Neuronal stem cell (in vitro differentiated cells): ENCODE results near the gene PPP1R3E.
A peak's percentile ranks its signal among the peaks of the same experiment; 100 is the strongest.

Source experiments
- DNase-seq: peaks from one replicate; pipeline ENCODE4 v3.0.0-alpha.2; 2013; ENCODE audit warnings: low spot score
- H2AFZ ChIP-seq: one replicate; pipeline ENCODE4 v1.6.1; 2013; ENCODE audit warnings: mild to moderate bottlenecking, low read length, inconsistent platforms
- H2AK5ac ChIP-seq: 2 replicates; pipeline ENCODE4 v1.6.1; 2013; ENCODE audit warnings: low read depth, mild to moderate bottlenecking, inconsistent platforms, low read length, moderate library complexity, mixed read lengths
- H2BK120ac ChIP-seq: 2 replicates; pipeline ENCODE4 v1.6.1; 2013; ENCODE audit warnings: low read depth, mild to moderate bottlenecking, inconsistent platforms, low read length, moderate library complexity, mixed read lengths
- H2BK12ac ChIP-seq: one replicate; pipeline ENCODE4 v1.6.1; 2013; ENCODE audit warnings: low read length, inconsistent platforms
- H2BK15ac ChIP-seq: 2 replicates; pipeline ENCODE4 v1.6.1; 2013; ENCODE audit warnings: mild to moderate bottlenecking, low read length, inconsistent platforms, mixed read lengths
- H2BK5ac ChIP-seq: one replicate; pipeline ENCODE4 v1.6.1; 2013; ENCODE audit warnings: inconsistent platforms, mild to moderate bottlenecking, low read length, moderate library complexity
- H3K14ac ChIP-seq: one replicate; pipeline ENCODE4 v1.6.1; 2013; ENCODE audit warnings: low read length, inconsistent platforms
- H3K18ac ChIP-seq: 2 replicates; pipeline ENCODE4 v1.6.1; 2013; ENCODE audit warnings: low read length, inconsistent platforms
- H3K23ac ChIP-seq: 2 replicates; pipeline ENCODE4 v1.6.1; 2013; ENCODE audit warnings: low read depth, mild to moderate bottlenecking, mixed read lengths, low read length, inconsistent platforms; ENCODE audit not compliant: poor library complexity
- H3K27ac ChIP-seq: replicated peaks from 3 replicates; pipeline ENCODE4 v1.5.1; 2013; ENCODE audit warnings: low read length, inconsistent platforms
- H3K27me3 ChIP-seq, 3 experiments: 2 replicates each; pipeline ENCODE4 v1.6.1; 2013; ENCODE audit warnings: low read length in 3 of 3, mild to moderate bottlenecking in 2 of 3, inconsistent platforms in 1 of 3, low read depth in 1 of 3, mixed read lengths in 1 of 3, moderate library complexity in 1 of 3; ENCODE audit not compliant: control insufficient read depth in 3 of 3, insufficient read depth in 3 of 3
- H3K36me3 ChIP-seq, 2 donors: replicated peaks in 1 of 2; 2 replicates each; pipeline ENCODE4 v1.6.1; 2013; ENCODE audit warnings: low read length in 2 of 2; ENCODE audit not compliant: control insufficient read depth in 2 of 2, insufficient read depth in 2 of 2
- H3K4ac ChIP-seq: 2 replicates; pipeline ENCODE4 v1.6.1; 2013; ENCODE audit warnings: inconsistent platforms, mild to moderate bottlenecking, low read length, moderate library complexity
- H3K4me1 ChIP-seq, 2 donors: 1 replicate in 1 of 2; 2 replicates in 1 of 2; pipeline ENCODE4 v1.6.1; 2013; ENCODE audit warnings: low read length in 2 of 2, low read depth in 1 of 2; ENCODE audit not compliant: control insufficient read depth in 2 of 2, insufficient read depth in 1 of 2
- H3K4me2 ChIP-seq: one replicate; pipeline ENCODE4 v1.6.1; 2013; ENCODE audit warnings: mild to moderate bottlenecking, low read length, inconsistent platforms; ENCODE audit not compliant: insufficient read depth, poor library complexity, severe bottlenecking
- H3K4me3 ChIP-seq, 2 donors: 2 replicates each; pipeline ENCODE4 v1.5.1; 2013; ENCODE audit warnings: low read length in 2 of 2, mild to moderate bottlenecking in 2 of 2, inconsistent platforms in 1 of 2, moderate library complexity in 1 of 2
- H3K79me1 ChIP-seq: one replicate; pipeline ENCODE4 v1.6.1; 2013; ENCODE audit warnings: low read depth, mild to moderate bottlenecking, inconsistent platforms, low read length, moderate library complexity
- H3K9ac ChIP-seq: one replicate; pipeline ENCODE4 v1.6.1; 2013; ENCODE audit warnings: mild to moderate bottlenecking, low read depth, low read length, inconsistent platforms; ENCODE audit not compliant: poor library complexity
- H3K9me3 ChIP-seq, 2 donors: replicated peaks in 1 of 2; 2 replicates each; pipeline versions ENCODE3 to v1.6.1; 2013; ENCODE audit warnings: low read length in 2 of 2, mild to moderate bottlenecking in 2 of 2, inconsistent platforms in 1 of 2, low read depth in 1 of 2, mixed read lengths in 1 of 2, moderate library complexity in 1 of 2; ENCODE audit not compliant: control insufficient read depth in 2 of 2, insufficient read depth in 1 of 2
- H4K8ac ChIP-seq: one replicate; pipeline ENCODE4 v1.6.1; 2013; ENCODE audit warnings: low read depth, mild to moderate bottlenecking, inconsistent platforms, low read length, moderate library complexity
- H4K91ac ChIP-seq: one replicate; pipeline ENCODE4 v1.6.1; 2013; ENCODE audit warnings: low read length, low read depth, mild to moderate bottlenecking, inconsistent platforms; ENCODE audit not compliant: poor library complexity
- WGBS, 2 donors: extraction: QIAGEN DNeasy Blood & Tissue Kit; methylation state at CpG; one replicate each; pipeline ENCODE4 v1.1.7; 2013; ENCODE audit warnings: missing lambda C conversion rate in 2 of 2, mixed read lengths in 1 of 2; ENCODE audit not compliant: insufficient read length in 2 of 2, insufficient replicate concordance in 1 of 2; ENCODE audit errors: extremely low coverage in 2 of 2; 5-methylcytosine and 5-hydroxymethylcytosine counted together

Gene PPP1R3E

GRCh38 chr14:23307146-23307530 is 4.5 kb upstream of the PPP1R3E start:
- Histone ChIP-seq H2AK5ac (no peak overlapping the region), H2BK5ac (peak overlapping the region; percentile 63)

DNA sequence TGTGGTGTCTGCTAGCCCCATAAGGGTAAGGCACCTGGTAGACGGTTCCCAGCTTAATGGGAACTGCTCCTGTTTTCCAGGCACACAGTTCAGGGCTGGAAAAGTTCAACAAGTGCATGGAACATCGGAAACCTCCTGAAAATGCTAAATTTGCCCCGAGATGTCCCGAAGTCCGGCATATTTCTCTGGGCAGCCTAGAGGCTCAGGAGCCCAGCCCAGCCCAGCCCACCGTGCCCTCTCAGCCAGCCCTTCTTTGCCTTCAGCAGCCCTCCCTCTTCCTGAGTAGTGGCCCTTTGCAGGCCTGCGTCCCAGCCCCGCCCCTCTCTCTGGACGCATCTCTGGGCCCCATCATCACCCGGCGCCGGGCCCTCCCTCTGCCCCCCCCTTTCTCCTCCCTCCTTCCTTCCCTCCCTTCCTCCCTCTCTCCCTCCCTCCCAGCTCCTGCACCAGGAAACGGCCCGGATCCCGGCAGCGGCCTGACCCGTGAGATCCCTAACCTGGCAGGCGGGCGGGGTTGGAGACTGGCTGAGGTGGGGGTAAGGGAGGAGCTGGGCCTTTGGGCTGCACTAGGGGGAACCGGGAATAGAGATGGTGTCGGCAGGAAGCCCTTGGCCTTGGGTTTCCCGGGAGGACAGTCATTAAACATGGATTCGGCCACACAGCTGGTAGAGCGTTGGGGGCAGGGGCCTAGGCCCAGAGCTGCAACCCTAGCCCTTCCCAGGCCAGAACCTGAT is 3.9 kb upstream of the PPP1R3E start, which contains the start of gene BCL2L2:
TSS of gene BCL2L2 (plus strand) at position 422 of the 734 bp plus-strand sequence. CDS start 935 bp downstream, outside the sequence.
- Histone ChIP-seq H4K91ac (no peak within 1 kb of the TSS), H2BK15ac (no peak within 1 kb of the TSS), H3K79me1 (peaks cover 7% of the 10 kb centered on the region), H3K4me1 (peaks cover 5 to 7% of the 10 kb centered on the region in 2 donors), H3K23ac (peak within 1 kb of the TSS; percentile 5), H3K14ac (no peak within 1 kb of the TSS), H3K4ac (no peak within 1 kb of the TSS), H3K4me3 (peak within 1 kb of the TSS; percentile 82 to 89), H3K9me3 (peaks cover 0 to 2% of the 10 kb centered on the region in 2 donors), H2AK5ac (peak within 1 kb of the TSS; percentile 20), H2BK120ac (no peak within 1 kb of the TSS), H2BK5ac (peak within 1 kb of the TSS; percentile 63), H4K8ac (no peak within 1 kb of the TSS), H2BK12ac (no peak within 1 kb of the TSS), H3K36me3 (peaks cover 21 to 45% of the 10 kb centered on the region in 2 donors), H2AFZ (peak within 1 kb of the TSS; percentile 82), H3K18ac (peak within 1 kb of the TSS; percentile 33), H3K4me2 (peak within 1 kb of the TSS; percentile 69), H3K27ac (peak within 1 kb of the TSS; percentile 86), H3K27me3 (no peaks in the 10 kb centered on the region), H3K9ac (peak within 1 kb of the TSS; percentile 78)
- no CpG with 5 or more reads among the region's 24 CpGs for WGBS, 2 donors
- DNase-seq: peak; percentile 86

More at GRCh38 chr14:23307146-23307530, 4.5 kb upstream of the PPP1R3E start:
- no peak for DNase-seq
- no peak overlapping the region for H2BK12ac ChIP-seq
- no CpG with 5 or more reads among the region's 5 CpGs for WGBS, 2 donors
- H3K27ac ChIP-seq: peak overlapping the region; percentile 74
- H3K4me3 ChIP-seq: peak overlapping the region; percentile 82 to 89
- H3K4me2 ChIP-seq: peak overlapping the region; percentile 69
- H3K4ac ChIP-seq: no peak overlapping the region
- H2BK120ac ChIP-seq: no peak overlapping the region
- peaks cover 7% of the 10 kb centered on the region for H3K79me1 ChIP-seq
- H3K27me3 ChIP-seq: no peaks in the 10 kb centered on the region
- no peak overlapping the region for H4K8ac ChIP-seq
- H2AFZ ChIP-seq: peak overlapping the region; percentile 82
- H3K9ac ChIP-seq: peak overlapping the region; percentile 78
- no peak overlapping the region for H3K23ac ChIP-seq
- no peak overlapping the region for H4K91ac ChIP-seq
- peaks cover 21 to 49% of the 10 kb centered on the region in 2 donors for H3K36me3 ChIP-seq
- H3K4me1 ChIP-seq: peaks cover 5 to 7% of the 10 kb centered on the region in 2 donors
- H3K14ac ChIP-seq: no peak overlapping the region
- H3K18ac ChIP-seq: peak overlapping the region; percentile 8
- H3K9me3 ChIP-seq: peaks cover 0 to 2% of the 10 kb centered on the region in 2 donors
- no peak overlapping the region for H2BK15ac ChIP-seq

DNA sequence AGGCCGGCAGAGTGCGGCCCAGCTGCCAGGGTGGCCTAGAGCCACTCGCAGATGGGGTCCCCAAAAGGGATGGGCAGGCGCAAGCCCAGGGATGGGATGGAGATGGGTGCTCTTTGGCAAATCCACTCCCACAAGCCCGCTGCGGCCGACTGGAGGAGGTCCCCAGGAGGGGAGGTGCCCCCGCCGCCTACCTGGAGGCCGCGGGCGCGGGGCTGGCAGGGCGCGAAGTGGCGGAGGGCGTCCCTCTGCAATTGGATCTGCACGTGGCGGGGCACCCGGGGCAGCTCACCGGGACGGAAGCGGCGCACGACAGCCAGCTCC is 730 bp downstream of the PPP1R3E start:
- H2BK5ac ChIP-seq: peak overlapping the region; percentile 49

DNA sequence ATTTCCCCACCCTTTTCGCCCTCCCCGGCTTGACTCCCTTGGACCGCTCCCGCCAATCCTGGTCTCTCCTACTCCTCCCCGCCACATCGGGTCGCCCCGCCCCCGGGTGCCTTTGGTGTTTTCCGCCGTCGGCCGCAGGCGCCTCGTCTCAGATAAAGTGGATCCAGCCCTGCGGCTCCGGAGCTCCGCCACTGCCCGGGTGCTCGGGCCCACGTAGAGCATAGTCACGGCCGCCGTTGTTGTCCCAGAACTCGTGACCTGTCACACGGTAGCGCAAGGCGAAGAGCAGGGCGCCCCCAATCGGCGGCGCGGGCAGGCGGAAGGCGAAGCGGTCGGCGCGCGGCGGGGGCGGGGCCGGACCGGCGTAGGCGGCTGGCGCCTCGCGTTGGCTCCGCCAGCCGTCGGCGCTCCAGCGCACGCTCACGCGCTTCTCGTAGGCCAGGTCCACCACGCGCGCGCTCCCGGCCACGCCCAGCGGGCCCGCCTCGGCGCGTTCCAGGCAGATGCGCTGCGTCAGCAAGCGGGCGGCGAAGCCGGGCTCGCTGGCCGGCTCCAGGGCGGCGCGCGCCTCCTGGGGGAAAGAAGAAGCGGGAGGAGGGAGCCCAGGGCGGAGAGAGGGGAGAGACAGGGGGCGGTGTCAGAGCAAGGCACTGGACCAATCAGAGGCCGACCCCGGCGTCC is 1.2 kb downstream of the PPP1R3E start:
- no peaks in the 10 kb centered on the region for H3K27me3 ChIP-seq
- no peak overlapping the region for H2BK120ac ChIP-seq
- no peaks in the 10 kb centered on the region for H3K79me1 ChIP-seq
- H3K23ac ChIP-seq: peak overlapping the region; percentile 69
- no peak overlapping the region for H2BK12ac ChIP-seq
- H2AFZ ChIP-seq: peak overlapping the region; percentile 97
- peak overlapping the region; percentile 89 for H3K18ac ChIP-seq
- H3K36me3 ChIP-seq: peaks cover 3 to 29% of the 10 kb centered on the region in 2 donors
- peak overlapping the region; percentile 73 for H3K9ac ChIP-seq
- H3K27ac ChIP-seq: peak overlapping the region; percentile 95
- no peak overlapping the region for H2BK15ac ChIP-seq
- no peaks in the 10 kb centered on the region for H3K9me3 ChIP-seq
- H4K91ac ChIP-seq: no peak overlapping the region
- peak overlapping the region; percentile 61 to 89 for H3K4me3 ChIP-seq
- H3K4ac ChIP-seq: no peak overlapping the region
- WGBS, 2 donors: no CpG with 5 or more reads among the region's 87 CpGs
- peaks cover 3 to 8% of the 10 kb centered on the region in 2 donors for H3K4me1 ChIP-seq
- no peak overlapping the region for H3K14ac ChIP-seq
- DNase-seq: peak; percentile 98
- peak overlapping the region; percentile 91 for H3K4me2 ChIP-seq
- no peak overlapping the region for H4K8ac ChIP-seq
- peak overlapping the region; percentile 49 for H2BK5ac ChIP-seq
- H2AK5ac ChIP-seq: no peak overlapping the region

More for the DNA sequence above, 730 bp downstream of the PPP1R3E start:
- no CpG with 5 or more reads among the region's 25 CpGs for WGBS, 2 donors
- DNase-seq: no peak
- no peak overlapping the region for H3K14ac ChIP-seq
- H3K18ac ChIP-seq: peak overlapping the region; percentile 94
- H3K9ac ChIP-seq: peak overlapping the region; percentile 88
- peaks cover 3 to 6% of the 10 kb centered on the region in 2 donors for H3K4me1 ChIP-seq
- no peaks in the 10 kb centered on the region for H3K9me3 ChIP-seq
- peak overlapping the region; percentile 69 for H3K23ac ChIP-seq
- H2AK5ac ChIP-seq: peak overlapping the region; percentile 13
- peak overlapping the region; percentile 42 for H2BK15ac ChIP-seq
- no peak overlapping the region for H2BK12ac ChIP-seq
- no peak overlapping the region for H4K91ac ChIP-seq
- peak overlapping the region; percentile 61 to 83 for H3K4me3 ChIP-seq
- H3K27ac ChIP-seq: peak overlapping the region; percentile 85
- H3K36me3 ChIP-seq: peaks cover 3 to 24% of the 10 kb centered on the region in 2 donors
- H3K27me3 ChIP-seq: no peaks in the 10 kb centered on the region
- H3K79me1 ChIP-seq: no peaks in the 10 kb centered on the region
- no peak overlapping the region for H4K8ac ChIP-seq
- H2AFZ ChIP-seq: peak overlapping the region; percentile 97
- no peak overlapping the region for H3K4ac ChIP-seq
- peak overlapping the region; percentile 91 for H3K4me2 ChIP-seq
- H2BK120ac ChIP-seq: no peak overlapping the region
